Measurements from ENCODE around the gene RGS7.

RGS7 gene

DNA sequence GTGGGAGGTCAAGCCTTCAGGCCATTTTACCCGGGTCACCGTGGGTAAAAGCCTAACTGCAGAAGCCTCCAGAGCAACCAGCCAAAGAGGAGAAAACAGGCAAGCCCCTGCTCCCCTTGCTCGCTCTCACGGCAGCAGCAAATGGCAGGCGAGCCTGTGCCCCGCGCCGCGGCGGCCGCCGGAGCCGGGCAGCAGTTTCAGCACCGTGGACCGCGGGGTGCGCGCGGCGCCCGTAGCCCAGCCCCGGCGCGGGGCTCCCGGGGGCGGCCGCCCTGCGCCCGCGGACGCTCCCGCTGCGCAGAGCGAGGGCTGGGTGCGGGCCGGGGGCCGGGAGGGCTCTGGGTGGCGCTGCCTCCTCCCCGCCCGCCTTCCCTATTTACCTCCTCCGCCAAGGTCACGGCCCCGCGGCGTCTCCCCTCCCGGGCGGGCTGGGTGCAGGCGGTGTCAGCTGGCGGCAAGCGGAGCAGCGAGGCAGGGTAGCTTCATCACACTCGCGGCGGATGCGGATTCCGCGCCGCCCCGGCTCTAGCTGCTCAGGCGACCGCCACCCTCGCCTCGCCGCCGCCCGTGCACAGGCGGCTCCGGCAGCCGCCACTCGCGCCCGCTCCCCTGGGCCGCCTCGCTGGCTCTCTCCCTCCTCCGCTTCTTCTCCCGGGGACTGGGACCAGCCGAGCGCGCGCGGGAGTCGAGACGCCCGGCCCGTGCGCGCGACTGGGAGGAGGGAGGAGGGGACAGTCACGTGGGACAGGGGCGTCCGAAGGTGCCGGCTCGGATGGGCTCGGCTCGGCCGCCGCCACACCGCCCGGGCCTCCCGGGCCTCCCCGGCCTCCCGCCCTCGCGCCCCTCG is at the start of gene RGS7:
RGS7 (minus strand) TSS at position 687 of the 847 bp plus-strand sequence.
- in situ Hi-C loops (cut with HindIII; ENCODE audit: low sequenced_read_pairs): no loop called here
- peak within 1 kb of the TSS; percentile 40 for H3K4me3 ChIP-seq (ENCODE audit: low read depth, low read length)
- TF ChIP-seq, protein P1, sequence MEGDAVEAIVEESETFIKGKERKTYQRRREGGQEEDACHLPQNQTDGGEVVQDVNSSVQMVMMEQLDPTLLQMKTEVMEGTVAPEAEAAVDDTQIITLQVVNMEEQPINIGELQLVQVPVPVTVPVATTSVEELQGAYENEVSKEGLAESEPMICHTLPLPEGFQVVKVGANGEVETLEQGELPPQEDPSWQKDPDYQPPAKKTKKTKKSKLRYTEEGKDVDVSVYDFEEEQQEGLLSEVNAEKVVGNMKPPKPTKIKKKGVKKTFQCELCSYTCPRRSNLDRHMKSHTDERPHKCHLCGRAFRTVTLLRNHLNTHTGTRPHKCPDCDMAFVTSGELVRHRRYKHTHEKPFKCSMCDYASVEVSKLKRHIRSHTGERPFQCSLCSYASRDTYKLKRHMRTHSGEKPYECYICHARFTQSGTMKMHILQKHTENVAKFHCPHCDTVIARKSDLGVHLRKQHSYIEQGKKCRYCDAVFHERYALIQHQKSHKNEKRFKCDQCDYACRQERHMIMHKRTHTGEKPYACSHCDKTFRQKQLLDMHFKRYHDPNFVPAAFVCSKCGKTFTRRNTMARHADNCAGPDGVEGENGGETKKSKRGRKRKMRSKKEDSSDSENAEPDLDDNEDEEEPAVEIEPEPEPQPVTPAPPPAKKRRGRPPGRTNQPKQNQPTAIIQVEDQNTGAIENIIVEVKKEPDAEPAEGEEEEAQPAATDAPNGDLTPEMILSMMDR (IDR thresholded peaks at IDR 0.05; ENCODE audit: low read depth, low read length): no peak
- DNase-seq (ENCODE audit: low read depth, low spot score): peak; percentile 53

DNA sequence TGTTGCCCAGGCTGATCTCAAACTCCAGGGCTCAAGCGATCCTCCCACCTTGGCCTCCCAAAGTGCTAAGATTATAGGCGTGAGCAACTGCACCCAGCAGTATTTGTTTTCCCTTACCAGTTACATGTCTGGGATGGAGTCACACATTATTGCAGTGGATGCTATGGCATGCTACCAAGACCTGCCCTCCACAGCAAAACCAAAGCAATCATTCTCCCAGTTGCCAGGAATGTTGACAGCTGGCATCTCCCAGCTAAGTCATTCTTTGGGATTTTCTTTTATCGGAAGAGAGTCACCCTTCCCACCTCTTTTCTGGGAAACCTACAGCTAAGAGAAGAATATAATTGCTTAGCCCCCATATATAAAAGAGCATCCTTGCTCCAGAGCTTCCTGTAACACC is 49.4 kb upstream of the RGS7 start:
- DNase-seq (ENCODE audit: low read depth, low spot score): no peak
- no peak overlapping the region for H3K4me3 ChIP-seq (ENCODE audit: low read depth, low read length)
- in situ Hi-C loops (cut with HindIII; ENCODE audit: low sequenced_read_pairs): no loop called here
- TF ChIP-seq, protein P1 (IDR thresholded peaks at IDR 0.05; ENCODE audit: low read depth, low read length): no peak

DNA sequence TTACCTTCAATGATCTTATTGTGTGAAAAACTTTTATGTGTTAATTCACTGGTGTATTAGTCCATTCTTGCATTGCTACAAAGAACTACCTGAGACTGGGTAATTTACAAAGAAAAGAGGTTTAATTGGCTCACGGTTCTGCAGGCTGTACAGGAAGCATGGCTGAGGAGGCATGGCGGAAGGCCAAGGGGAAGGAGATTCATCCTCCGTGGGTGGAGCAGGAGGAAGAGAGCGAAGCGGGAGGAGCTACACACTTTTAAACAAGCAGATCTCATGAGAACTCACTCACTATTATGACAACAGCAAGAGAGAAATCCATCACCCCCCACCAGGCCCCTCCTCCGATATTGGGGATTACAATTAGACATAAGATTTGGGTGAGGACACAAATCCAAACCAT is 44.2 kb upstream of the RGS7 start:
- no peak overlapping the region for H3K4me3 ChIP-seq (ENCODE audit: low read depth, low read length)
- TF ChIP-seq, protein P1 (IDR thresholded peaks at IDR 0.05; ENCODE audit: low read depth, low read length): no peak
- in situ Hi-C loops (cut with HindIII; ENCODE audit: low sequenced_read_pairs): no loop called here
- DNase-seq (ENCODE audit: low read depth, low spot score): no peak

DNA sequence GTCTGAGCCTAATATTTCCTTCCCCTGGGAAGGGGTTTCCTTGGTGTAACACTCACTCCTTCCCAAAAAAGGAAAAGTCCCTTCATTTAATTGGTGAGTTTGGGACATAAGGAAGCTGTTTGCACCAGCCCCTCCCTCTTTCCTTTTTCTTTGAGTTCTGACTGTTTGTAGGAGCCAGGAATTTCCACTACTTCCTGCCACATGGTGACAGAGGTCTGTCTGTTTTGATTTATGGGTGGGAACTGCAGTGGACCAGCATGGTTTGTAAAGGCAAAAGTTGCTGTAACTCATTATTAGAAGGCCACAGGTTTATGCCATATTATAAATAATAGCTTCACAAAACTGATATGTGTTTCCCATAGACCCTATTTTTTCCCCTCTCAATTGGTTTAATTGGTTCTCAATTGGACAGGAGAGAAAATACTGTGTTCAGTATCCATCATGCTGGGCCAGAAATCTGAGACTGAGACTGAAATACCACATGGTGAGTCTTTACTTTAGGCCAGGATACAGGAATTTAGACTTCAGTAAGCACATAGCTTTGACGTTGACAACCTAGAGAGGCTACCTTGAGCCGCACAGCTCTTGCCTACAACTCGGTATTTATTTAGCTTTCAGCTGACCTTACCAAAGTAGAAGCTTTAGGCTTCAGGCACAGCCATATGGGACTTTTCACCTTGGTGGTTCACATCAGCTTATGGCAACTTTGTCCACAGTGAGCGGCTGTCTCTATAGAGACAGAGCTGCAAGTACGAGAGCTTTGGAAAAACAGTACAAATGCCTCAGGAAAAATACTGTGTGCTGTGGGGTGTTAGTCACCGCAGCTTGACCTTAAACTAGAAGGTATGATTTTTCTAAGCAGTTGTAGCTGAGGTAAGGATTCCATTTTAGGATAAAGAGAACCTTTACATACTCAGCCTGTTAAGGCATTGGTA is 40.0 kb upstream of the RGS7 start:
- in situ Hi-C loops (cut with HindIII; ENCODE audit: low sequenced_read_pairs): no loop called here
- TF ChIP-seq, protein P1 (IDR thresholded peaks at IDR 0.05; ENCODE audit: low read depth, low read length): no peak
- H3K4me3 ChIP-seq (ENCODE audit: low read depth, low read length): no peak overlapping the region
- peak; percentile 45 for DNase-seq (ENCODE audit: low read depth, low spot score)

DNA sequence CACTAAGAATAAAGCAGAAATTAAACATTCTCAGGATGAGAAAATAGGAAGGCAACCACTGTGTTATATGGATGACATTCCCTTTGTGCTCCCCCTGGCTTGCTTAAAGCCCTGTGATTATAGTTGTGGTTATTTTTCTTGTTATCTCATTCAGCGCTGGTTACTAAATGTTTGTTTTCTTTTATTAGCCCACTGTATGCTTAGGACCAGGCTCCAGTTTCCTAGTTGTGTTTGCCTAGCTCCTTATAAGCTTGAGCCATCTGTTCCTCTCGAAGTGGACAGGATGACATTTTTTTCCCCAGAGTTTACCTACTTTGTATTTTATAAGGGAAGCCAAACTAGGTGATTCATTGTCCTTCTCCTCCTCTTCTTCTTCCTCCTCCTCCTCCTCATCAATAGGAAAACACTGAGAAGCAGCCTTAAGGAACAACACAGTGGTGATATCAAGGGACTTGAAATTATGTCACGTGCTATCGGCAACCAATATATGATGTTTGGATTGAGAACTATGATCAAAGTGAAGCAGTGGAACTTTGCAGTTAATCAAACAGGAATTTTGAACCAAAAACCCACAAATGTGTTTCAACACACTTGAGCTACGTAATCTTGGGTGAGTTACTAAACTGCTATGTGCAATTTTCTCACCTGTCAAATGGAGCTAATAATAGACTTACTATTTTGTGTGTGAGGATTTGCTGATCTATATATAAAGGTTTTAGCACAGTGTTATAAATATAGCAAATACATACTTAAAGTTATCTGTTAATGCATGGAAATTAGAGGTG is 35.1 kb upstream of the RGS7 start:
- DNase-seq (ENCODE audit: low read depth, low spot score): peak; percentile 9
- TF ChIP-seq, protein P1 (IDR thresholded peaks at IDR 0.05; ENCODE audit: low read depth, low read length): no peak
- H3K4me3 ChIP-seq (ENCODE audit: low read depth, low read length): no peak overlapping the region
- in situ Hi-C loops (cut with HindIII; ENCODE audit: low sequenced_read_pairs): no loop called here

DNA sequence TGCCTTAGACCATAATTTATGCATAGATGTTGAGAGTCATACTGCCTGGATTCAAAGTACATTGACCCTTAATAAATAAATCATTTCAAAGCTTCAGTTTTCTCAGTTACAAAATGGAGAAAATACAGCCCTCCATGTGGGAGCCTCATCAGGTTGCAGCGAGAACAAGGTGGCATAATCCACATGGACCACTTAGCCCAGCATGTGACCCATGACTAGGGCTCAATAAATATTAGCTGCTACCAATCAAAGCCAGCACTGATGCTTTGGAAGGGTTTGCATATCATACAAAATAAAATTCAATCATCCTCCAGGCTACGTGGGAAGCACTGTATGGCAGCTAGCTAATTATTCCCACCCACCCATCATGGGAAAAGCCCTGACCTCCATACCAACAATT is 33.5 kb upstream of the RGS7 start:
- in situ Hi-C loops (cut with HindIII; ENCODE audit: low sequenced_read_pairs): no loop called here
- DNase-seq (ENCODE audit: low read depth, low spot score): no peak
- TF ChIP-seq, protein P1 (IDR thresholded peaks at IDR 0.05; ENCODE audit: low read depth, low read length): no peak
- no peak overlapping the region for H3K4me3 ChIP-seq (ENCODE audit: low read depth, low read length)
